OCI-LY3 (cell line): ENCODE measurements around the gene CEP120.

ENCODE experiments used
- H2AFZ ChIP-seq: fragments of 200-600, 300-600 bp; shearing (Covaris generic); 2 replicates; pipeline ENCODE4 v1.6.0; 2014; ENCODE audit warnings: antibody characterized with exemption, low read depth, low read length
- H3K27ac ChIP-seq: fragments of 200-600, 300-600 bp; sonication (generic); 2 replicates; pipeline ENCODE4 v1.5.1; 2014; ENCODE audit warnings: mild to moderate bottlenecking, low read length, moderate library complexity, mixed read lengths
- H3K27me3 ChIP-seq: fragments of 200-600, 300-600 bp; sonication (generic); 2 replicates; pipeline ENCODE4 v1.6.1; 2014; ENCODE audit warnings: low read depth, low read length, mixed read lengths
- H3K36me3 ChIP-seq: fragments of 200-600, 300-600 bp; sonication (generic); replicated peaks from 2 replicates; pipeline ENCODE3; 2014; ENCODE audit warnings: low read depth, low read length, mixed read lengths
- H3K4me1 ChIP-seq: fragments of 300-600, 200-600 bp; sonication (generic); 2 replicates; pipeline ENCODE4 v1.6.1; 2014; ENCODE audit warnings: low read length, mixed read lengths
- H3K4me2 ChIP-seq: fragments of 200-600, 300-600 bp; sonication (generic); 2 replicates; pipeline ENCODE4 v1.6.1; 2014; ENCODE audit warnings: low read length, mixed read lengths
- H3K4me3 ChIP-seq: fragments of 300-600, 200-600 bp; sonication (generic); 2 replicates; pipeline ENCODE4 v1.5.1; 2014; ENCODE audit warnings: antibody characterized with exemption, mild to moderate bottlenecking, low read length, moderate library complexity
- H3K79me2 ChIP-seq: fragments of 300-600, 200-600 bp; shearing (Covaris generic); 2 replicates; pipeline ENCODE4 v1.6.1; 2014; ENCODE audit warnings: mild to moderate bottlenecking, low read length, mixed read lengths
- H3K9ac ChIP-seq: fragments of 300-600, 200-600 bp; shearing (Covaris generic); 2 replicates; pipeline ENCODE4 v1.6.0; 2014; ENCODE audit warnings: mild to moderate bottlenecking, low read length, moderate library complexity
- H3K9me3 ChIP-seq: fragments of 200-600, 300-600 bp; shearing (Covaris generic); 2 replicates; pipeline ENCODE4 v1.6.1; 2014; ENCODE audit warnings: low read length, mixed read lengths; ENCODE audit not compliant: insufficient read depth
- H4K20me1 ChIP-seq: fragments of 200-600, 300-600 bp; sonication (generic); 2 replicates; pipeline ENCODE4 v1.6.1; 2016; ENCODE audit warnings: low read length, mixed read lengths; ENCODE audit not compliant: insufficient read depth
- EZH2phosphoT487 ChIP-seq: fragments of 200-600 bp; shearing (Covaris generic); IDR thresholded peaks from 2 replicates; pipeline ENCODE4 v1.6.1; 2018; ENCODE audit warnings: antibody characterized with exemption, mixed run types, low read depth
- TF ChIP-seq, protein P1 (sequence below): fragments of 200-600, 300-600 bp; sonication (generic); IDR thresholded peaks from 2 replicates; pipeline ENCODE4 v1.5.1; 2014; ENCODE audit warnings: antibody characterized with exemption, low read length, low read depth

The CEP120 gene

DNA sequence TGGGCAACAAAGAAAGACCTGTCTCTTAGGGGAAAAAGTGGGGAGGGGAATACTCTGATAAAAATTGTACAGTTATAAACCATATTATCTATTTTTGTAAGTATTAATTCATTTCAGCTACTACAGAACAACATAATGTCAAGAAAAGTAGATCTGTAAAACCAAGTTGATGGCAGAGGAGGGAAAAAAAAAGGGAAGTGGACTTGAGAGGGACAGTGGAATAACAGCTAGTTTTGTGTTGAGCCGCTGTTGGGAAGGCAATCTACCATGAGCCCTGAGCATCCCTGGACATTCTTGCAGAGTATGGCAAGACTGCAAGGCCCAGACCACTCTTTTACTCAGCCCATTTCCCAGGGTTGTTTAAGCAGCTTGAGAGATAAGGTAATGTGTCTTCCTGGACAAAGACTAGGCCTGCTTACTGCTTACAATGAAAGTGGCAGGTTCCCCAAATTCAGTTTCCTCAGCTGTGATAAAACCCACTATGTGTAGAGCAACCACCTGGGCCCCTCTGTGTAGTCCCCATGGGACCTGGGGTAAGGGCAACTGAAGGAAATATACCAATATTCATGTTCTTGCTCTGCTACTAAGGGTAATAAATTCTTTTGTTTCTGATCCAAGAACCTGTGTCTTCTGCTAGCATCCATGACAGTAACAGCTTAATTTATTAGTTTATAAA, 25.0 kb downstream of the CEP120 start:
- H3K4me2 ChIP-seq, result no peak overlapping the region

DNA sequence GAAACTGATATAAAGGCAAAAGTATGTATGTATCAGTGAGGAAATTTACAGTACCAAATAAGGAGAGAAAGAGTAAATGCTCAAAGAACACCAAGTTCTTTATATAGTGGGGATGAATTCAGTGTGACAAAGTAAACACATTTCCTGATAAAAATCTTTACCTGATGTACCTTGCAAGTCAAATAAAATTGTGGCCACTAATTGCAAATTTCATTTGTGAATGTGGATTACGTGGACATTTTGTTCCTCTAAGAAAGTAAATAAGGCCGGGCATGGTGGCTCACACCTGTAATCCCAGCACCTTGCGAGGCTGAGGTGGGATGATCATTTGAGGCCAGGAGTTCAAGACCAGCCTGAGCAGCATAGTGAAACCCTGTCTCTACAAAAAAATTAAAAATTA, 25.7 kb downstream of the CEP120 start:
- H3K4me1 ChIP-seq, result peaks cover 8% of the 10 kb centered on the region
- H3K79me2 ChIP-seq, result no peaks in the 10 kb centered on the region
- peaks cover 14% of the 10 kb centered on the region for H3K36me3 ChIP-seq
- H3K27ac ChIP-seq, result no peak overlapping the region
- no peaks in the 10 kb centered on the region for H4K20me1 ChIP-seq
- no peaks in the 10 kb centered on the region for H3K27me3 ChIP-seq
- no peak for TF ChIP-seq EZH2phosphoT487
- TF ChIP-seq, protein P1, sequence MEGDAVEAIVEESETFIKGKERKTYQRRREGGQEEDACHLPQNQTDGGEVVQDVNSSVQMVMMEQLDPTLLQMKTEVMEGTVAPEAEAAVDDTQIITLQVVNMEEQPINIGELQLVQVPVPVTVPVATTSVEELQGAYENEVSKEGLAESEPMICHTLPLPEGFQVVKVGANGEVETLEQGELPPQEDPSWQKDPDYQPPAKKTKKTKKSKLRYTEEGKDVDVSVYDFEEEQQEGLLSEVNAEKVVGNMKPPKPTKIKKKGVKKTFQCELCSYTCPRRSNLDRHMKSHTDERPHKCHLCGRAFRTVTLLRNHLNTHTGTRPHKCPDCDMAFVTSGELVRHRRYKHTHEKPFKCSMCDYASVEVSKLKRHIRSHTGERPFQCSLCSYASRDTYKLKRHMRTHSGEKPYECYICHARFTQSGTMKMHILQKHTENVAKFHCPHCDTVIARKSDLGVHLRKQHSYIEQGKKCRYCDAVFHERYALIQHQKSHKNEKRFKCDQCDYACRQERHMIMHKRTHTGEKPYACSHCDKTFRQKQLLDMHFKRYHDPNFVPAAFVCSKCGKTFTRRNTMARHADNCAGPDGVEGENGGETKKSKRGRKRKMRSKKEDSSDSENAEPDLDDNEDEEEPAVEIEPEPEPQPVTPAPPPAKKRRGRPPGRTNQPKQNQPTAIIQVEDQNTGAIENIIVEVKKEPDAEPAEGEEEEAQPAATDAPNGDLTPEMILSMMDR, result no peak
- no peak overlapping the region for H3K4me3 ChIP-seq
- no peak overlapping the region for H3K9ac ChIP-seq
- H3K4me2 ChIP-seq, result no peak overlapping the region
- H2AFZ ChIP-seq, result no peak overlapping the region
- no peaks in the 10 kb centered on the region for H3K9me3 ChIP-seq

More for the DNA sequence above, 25.0 kb downstream of the CEP120 start:
- Histone ChIP-seq H3K4me1 (peaks cover 8% of the 10 kb centered on the region), H2AFZ (no peak overlapping the region), H3K27me3 (no peaks in the 10 kb centered on the region), H3K4me3 (no peak overlapping the region), H3K36me3 (peaks cover 9% of the 10 kb centered on the region), H3K79me2 (no peaks in the 10 kb centered on the region), H4K20me1 (no peaks in the 10 kb centered on the region), H3K27ac (no peak overlapping the region), H3K9ac (no peak overlapping the region), H3K9me3 (no peaks in the 10 kb centered on the region)
- TF ChIP-seq, protein P1, result no peak
- TF ChIP-seq EZH2phosphoT487, result no peak

DNA sequence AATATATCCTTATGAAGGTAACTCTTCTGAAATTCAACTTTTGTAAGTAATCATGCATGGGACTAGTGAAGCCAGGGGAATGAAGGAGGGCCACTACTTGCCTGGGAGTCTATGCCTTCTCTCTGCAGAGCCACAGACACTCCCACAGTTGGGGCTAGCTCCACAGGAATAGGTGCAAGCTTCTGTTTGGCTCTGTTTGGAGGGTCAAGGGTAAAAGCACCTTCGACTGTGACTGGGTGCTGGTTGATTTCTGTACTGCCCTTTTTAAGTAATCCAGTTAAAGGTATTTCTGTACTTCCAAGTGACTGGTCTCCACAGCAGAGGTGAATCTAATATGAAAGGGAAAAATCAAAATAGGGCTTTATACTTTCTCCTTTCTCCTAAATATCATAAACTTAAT, 32.2 kb downstream of the CEP120 start:
- peaks cover 28% of the 10 kb centered on the region for H3K36me3 ChIP-seq

DNA sequence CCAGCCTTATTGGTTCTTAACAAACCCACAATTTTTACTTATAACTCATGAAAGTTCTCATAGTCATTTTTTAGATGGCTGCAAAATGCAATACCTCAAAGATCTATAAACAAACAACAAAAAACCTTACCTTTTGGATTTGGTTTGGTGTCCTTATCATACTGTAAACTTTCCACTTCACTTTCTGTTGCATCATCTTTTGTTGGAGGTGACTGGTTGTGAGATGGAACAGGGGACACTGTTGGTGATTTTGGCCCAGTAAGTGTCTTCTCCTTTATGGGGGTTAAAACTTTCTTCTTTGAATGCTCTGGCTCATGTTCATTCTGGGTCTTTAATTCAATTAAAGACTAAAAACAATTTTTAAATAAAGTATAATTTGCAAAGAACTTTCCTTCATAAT, 33.4 kb downstream of the CEP120 start:
- H3K4me1 ChIP-seq, result peaks cover 18% of the 10 kb centered on the region
- no peak overlapping the region for H3K27ac ChIP-seq
- H2AFZ ChIP-seq, result no peak overlapping the region
- H3K36me3 ChIP-seq, result peaks cover 27% of the 10 kb centered on the region
- TF ChIP-seq, protein P1, result no peak
- no peak for TF ChIP-seq EZH2phosphoT487
- H3K9me3 ChIP-seq, result no peaks in the 10 kb centered on the region
- H3K9ac ChIP-seq, result no peak overlapping the region
- H3K4me3 ChIP-seq, result no peak overlapping the region
- H3K79me2 ChIP-seq, result no peaks in the 10 kb centered on the region
- H4K20me1 ChIP-seq, result no peaks in the 10 kb centered on the region
- no peaks in the 10 kb centered on the region for H3K27me3 ChIP-seq
- no peak overlapping the region for H3K4me2 ChIP-seq

More for the DNA sequence above, 32.2 kb downstream of the CEP120 start:
- Histone ChIP-seq H3K79me2 (no peaks in the 10 kb centered on the region), H3K4me1 (peaks cover 18% of the 10 kb centered on the region), H2AFZ (no peak overlapping the region), H3K27ac (no peak overlapping the region), H3K4me2 (peak overlapping the region; percentile 31), H3K27me3 (no peaks in the 10 kb centered on the region), H3K9ac (no peak overlapping the region), H3K4me3 (no peak overlapping the region), H3K9me3 (no peaks in the 10 kb centered on the region), H4K20me1 (no peaks in the 10 kb centered on the region)
- TF ChIP-seq, protein P1, result no peak
- no peak for TF ChIP-seq EZH2phosphoT487
